Epithelial cell of proximal tubule (primary cell): ENCODE measurements around the gene B3GNT7. TPM values are rescaled to one million over a fixed set of nuclear protein-coding genes. Genes with fewer than 3 reads are reported as not detected.

Experiments
- DNase-seq: peaks from one replicate; pipeline ENCODE4 v3.0.0-alpha.2; 2011; ENCODE audit warnings: low read depth
- H3K4me3 ChIP-seq: 2 replicates; pipeline ENCODE4 v1.5.1; 2011; ENCODE audit warnings: low read depth, mild to moderate bottlenecking, low read length
- total RNA-seq: library from RNA; depleted of rRNA; stranded (reverse); fragments of >200 nt; gene quantifications from 2 replicates; pipeline ENCODE4 v1.2.3, GENCODE V29; 2015
- TF ChIP-seq, protein P1 (sequence below): conservative IDR thresholded peaks from 2 replicates; pipeline ENCODE4 v1.5.1; 2012; ENCODE audit warnings: low read depth, mild to moderate bottlenecking, low read length

B3GNT7 gene
- total RNA-seq, 1 donor from 2014 or later: 10.7 TPM

DNA sequence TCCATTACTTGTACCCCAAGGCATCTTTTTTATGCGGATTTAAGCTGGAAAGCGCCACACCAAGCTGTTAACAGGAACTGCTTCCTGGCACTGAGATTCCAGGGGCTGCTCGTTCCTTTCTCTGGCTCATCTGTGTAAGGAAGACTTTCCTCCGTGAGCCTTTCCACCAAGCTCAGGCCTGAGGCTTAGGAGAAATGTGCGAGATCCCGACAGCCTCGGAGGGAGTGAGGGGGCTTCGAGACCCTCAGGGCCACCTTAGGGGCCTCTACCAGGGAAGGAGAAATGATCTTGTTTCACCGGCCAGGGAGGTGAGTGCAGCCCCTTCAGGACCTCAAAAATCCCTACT is 17.1 kb downstream of the B3GNT7 start:
- H3K4me3 ChIP-seq: peak overlapping the region; percentile 61
- no peak for DNase-seq
- TF ChIP-seq, protein P1, sequence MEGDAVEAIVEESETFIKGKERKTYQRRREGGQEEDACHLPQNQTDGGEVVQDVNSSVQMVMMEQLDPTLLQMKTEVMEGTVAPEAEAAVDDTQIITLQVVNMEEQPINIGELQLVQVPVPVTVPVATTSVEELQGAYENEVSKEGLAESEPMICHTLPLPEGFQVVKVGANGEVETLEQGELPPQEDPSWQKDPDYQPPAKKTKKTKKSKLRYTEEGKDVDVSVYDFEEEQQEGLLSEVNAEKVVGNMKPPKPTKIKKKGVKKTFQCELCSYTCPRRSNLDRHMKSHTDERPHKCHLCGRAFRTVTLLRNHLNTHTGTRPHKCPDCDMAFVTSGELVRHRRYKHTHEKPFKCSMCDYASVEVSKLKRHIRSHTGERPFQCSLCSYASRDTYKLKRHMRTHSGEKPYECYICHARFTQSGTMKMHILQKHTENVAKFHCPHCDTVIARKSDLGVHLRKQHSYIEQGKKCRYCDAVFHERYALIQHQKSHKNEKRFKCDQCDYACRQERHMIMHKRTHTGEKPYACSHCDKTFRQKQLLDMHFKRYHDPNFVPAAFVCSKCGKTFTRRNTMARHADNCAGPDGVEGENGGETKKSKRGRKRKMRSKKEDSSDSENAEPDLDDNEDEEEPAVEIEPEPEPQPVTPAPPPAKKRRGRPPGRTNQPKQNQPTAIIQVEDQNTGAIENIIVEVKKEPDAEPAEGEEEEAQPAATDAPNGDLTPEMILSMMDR: no peak

DNA sequence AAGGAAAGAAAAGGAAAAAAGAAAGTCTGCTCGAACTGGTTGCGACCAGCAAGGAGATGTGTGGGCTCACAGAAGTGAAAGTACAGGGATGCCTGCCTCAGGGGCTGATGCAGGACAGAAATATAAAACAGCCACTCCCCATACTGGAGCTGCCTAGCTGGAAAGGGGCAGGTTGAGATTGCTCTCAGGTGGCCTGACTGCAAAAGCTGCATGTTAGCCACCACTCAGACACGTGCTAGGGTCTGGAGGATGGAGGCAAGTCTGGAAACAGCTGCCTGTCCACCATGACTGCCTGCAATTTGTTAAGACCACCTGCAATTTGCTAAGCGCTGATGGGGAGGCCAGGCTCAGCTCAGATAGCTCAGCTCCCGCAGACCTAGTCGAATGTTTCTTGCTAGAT is 17.9 kb downstream of the B3GNT7 start:
- DNase-seq: no peak
- no peak overlapping the region for H3K4me3 ChIP-seq
- TF ChIP-seq, protein P1: no peak

DNA sequence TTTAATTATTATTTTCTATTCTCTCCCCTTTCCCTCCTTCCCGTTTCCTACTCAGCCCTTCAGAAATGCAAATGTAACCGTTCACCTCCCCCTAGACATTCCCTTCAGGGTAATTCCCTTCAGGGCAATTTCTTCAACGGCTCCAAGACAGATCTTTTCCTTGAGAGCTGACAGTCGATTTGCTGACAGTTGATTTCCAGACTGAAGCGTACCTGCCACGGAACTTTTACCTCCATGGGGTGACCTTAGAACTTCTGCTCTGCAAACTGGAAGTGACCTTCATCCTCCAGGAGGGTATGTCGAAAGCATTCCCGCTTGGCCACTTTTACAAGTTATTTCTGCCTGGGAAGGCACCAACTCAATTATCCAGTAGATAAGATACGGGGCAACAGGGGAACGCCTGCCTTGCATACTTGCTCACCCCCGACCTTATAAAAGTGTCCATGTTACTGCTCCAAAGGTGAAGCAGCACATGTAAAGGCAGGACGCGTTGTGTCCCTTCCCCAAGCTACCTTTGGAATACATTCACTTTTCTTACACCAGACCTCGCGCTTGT is 18.5 kb downstream of the B3GNT7 start:
- H3K4me3 ChIP-seq: no peak overlapping the region
- DNase-seq: no peak
- TF ChIP-seq, protein P1: no peak

DNA sequence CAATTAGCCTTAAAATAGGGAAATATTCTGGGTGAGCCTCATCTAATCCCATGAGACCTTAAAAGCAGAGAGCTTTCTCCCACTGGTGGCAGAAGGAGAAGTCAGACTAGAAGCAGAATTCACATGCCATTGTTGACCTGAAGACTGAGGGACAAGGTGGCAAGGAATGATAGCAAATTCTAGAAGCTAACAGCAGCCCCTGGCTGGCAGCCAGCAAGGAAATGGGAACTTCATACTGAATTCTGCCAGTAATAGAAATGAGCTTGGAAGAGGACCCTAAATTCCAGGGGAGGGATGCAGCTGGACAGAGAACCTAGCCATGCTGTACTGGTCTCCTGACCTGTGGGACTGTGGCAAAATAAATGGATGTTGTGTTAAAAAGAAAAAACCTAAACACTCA is 19.5 kb downstream of the B3GNT7 start:
- TF ChIP-seq, protein P1: no peak
- no peak overlapping the region for H3K4me3 ChIP-seq

DNA sequence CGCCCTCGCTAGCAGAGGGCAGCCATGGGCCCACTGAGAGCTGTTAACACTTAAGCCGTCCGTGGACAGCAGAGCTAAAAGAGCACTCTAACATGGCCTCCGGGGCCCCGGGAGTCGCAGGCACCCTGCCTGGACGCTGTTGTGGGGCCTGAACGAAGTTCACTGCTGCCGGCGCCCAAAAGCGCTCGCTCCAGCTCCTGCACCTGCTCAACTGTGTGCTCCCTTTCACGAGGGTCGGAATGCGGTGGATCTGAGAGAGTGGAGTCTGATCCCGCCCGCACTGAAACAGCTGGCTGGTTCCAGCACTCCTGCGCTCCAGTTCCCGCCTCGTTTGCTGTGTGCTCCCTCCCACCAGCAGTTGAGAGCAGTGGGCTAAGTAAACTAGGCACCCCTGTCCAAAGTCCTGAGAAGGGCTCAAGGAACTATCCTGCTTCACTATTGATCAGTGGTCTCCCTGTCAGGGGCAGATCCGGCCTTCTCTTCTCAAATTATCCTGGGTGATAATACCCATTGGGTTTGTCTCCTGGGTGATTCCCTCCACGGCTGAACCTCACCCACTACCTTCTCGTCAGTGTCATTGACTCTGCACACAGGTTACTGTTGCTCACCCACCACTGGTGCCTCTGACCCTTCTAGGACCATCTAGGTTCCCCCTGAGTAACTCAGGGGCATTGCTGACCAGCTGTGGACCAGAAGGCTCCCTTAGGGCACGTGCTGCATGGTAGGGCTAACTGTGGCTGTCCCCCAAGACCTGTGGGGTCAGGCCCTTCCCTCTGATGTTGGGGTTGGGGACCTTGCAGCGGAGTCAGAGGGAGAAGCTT is 23.5 kb downstream of the B3GNT7 start:
- no peak overlapping the region for H3K4me3 ChIP-seq
- no peak for DNase-seq
- TF ChIP-seq, protein P1: no peak

More for the DNA sequence above, 19.5 kb downstream of the B3GNT7 start:
- no peak for DNase-seq

DNA sequence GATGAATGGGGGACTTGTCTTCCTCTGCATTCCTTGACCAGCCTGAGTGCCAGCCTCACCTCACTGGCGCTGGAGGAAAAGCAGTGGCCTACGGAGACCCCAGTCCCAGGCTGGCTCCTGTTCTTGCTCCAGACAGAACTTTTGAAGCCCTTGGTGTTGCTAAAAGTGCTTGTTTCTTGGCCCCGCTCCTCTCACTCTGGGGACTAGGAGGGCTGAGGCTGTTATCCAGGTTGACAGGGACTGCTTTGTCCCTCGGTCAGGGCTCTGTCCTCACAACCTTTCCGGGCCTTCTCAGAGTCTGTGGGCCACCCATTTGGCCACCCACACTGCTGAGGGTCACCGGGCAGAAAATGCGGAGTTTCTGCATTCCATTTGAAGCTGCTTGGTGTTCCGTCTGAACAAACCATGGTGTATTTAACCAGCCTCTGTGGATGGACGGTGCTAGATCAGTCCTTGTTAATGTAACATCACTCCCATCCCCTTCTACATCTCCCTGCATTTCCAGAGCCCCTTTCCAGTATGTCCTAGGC is 25.6 kb downstream of the B3GNT7 start:
- DNase-seq: no peak
- no peak overlapping the region for H3K4me3 ChIP-seq
- TF ChIP-seq, protein P1: no peak

DNA sequence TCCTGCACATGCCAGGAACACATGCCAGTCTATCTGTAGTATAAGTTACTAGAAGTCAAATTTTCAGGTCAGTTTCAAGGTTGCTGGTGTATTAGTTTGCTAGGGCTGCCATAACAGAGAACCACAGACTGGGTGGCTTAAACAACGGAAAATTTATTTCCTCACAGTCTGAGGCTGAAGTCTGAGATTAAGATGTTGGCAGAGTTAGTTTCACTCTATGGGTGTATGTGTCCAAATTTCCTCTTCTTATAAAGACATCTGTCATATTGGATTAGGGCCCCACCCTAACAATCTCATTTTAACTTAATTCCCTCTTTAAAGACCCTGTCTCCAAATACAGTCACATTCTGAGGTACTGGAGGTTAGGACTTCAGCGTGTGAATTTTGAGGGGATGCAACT is 26.5 kb downstream of the B3GNT7 start:
- no peak overlapping the region for H3K4me3 ChIP-seq
- no peak for DNase-seq
- TF ChIP-seq, protein P1: no peak
